Lower leg skin (tissue), 3 donors: Measurements from ENCODE around the gene UFSP2.

Experiments used
- CTCF ChIP-seq, 3 donors: fragments of 450-650 bp; IDR thresholded peaks; one replicate each; pipeline ENCODE4 v1.5.1; 2016; ENCODE audit warnings: antibody characterized with exemption in 3 of 3, mild to moderate bottlenecking in 3 of 3, moderate library complexity in 2 of 3
- POLR2A ChIP-seq, 2 donors: fragments of 450-650 bp; IDR thresholded peaks; one replicate each; pipeline ENCODE4 v1.6.1; 2016 to 2017; ENCODE audit warnings: antibody characterized with exemption in 2 of 2, mild to moderate bottlenecking in 1 of 2, moderate library complexity in 1 of 2

GRCh38 chr4:185441479-185441878, 15.7 kb upstream of the UFSP2 start:
- no peak for TF ChIP-seq CTCF (IDR thresholded peaks at IDR 0.05)
- no peak for TF ChIP-seq POLR2A (IDR thresholded peaks at IDR 0.05)
